SK-N-SH (cell line): ENCODE measurements around the gene TBC1D8. TPM values are rescaled to one million over a fixed set of nuclear protein-coding genes. Genes with fewer than 3 reads are reported as not detected.

Source experiments
- CTCF ChIA-PET: fragments of 300-600, 350-600 bp; formaldehyde crosslinking; extraction: SDS; loops from one replicate; lab custom pipeline; 2021; lab: Yijun Ruan, JAX
- POLR2A ChIA-PET: fragments of 350-600 bp; sonication (Branson Sonifier 250); formaldehyde crosslinking; extraction: SDS; loops from one replicate; lab custom pipeline; 2020; ENCODE audit warnings: antibody characterized with exemption, inconsistent platforms; lab: Yijun Ruan, JAX
- DNase-seq: peaks from one replicate; pipeline ENCODE4 v3.0.0; 2012
- H2AFZ ChIP-seq: fragments of 200-600 bp; sonication (generic); 2 replicates; pipeline ENCODE4 v1.8.1; 2016; ENCODE audit warnings: antibody characterized with exemption, mild to moderate bottlenecking, low read depth
- H3F3A ChIP-seq: fragments of 200-600 bp; sonication (generic); replicated peaks from 2 replicates; pipeline ENCODE3; 2016; ENCODE audit warnings: antibody characterized with exemption, mild to moderate bottlenecking; ENCODE audit not compliant: insufficient read depth
- H3K27ac ChIP-seq, 2 experiments: fragments of 200-500 bp in 1 of 2; fragments of 200-600 bp in 1 of 2; sonication (Bioruptor generic) in 1 of 2; sonication (generic), shearing (Covaris generic) in 1 of 2; 2 replicates each; pipeline versions ENCODE4 v1.5.1 to v1.6.1; 2014 to 2016; ENCODE audit warnings: low read depth in 2 of 2, inconsistent platforms in 1 of 2, low read length in 1 of 2, mild to moderate bottlenecking in 1 of 2, mixed read lengths in 1 of 2
- H3K27me3 ChIP-seq: fragments of 200-600 bp; sonication (generic), shearing (Covaris generic); 2 replicates; pipeline ENCODE4 v1.6.1; 2016; ENCODE audit warnings: mixed run types; ENCODE audit not compliant: insufficient read depth
- H3K36me3 ChIP-seq, 2 experiments: fragments of 200-500 bp in 1 of 2; fragments of 200-600 bp in 1 of 2; sonication (Bioruptor generic) in 1 of 2; sonication (generic) in 1 of 2; replicated peaks in 1 of 2; 2 replicates each; pipeline versions ENCODE3 to v1.5.1; 2014 to 2016; ENCODE audit warnings: low read length in 1 of 2, mild to moderate bottlenecking in 1 of 2; ENCODE audit not compliant: insufficient read depth in 2 of 2, control insufficient read depth in 1 of 2
- H3K4me1 ChIP-seq, 2 experiments: fragments of 200-500 bp in 1 of 2; fragments of 200-600 bp in 1 of 2; sonication (Bioruptor generic) in 1 of 2; sonication (generic), shearing (Covaris generic) in 1 of 2; 2 replicates each; pipeline versions ENCODE4 v1.5.1 to v1.6.1; 2014 to 2016; ENCODE audit warnings: low read depth in 1 of 2, low read length in 1 of 2, mixed run types in 1 of 2; ENCODE audit not compliant: insufficient read depth in 2 of 2, control insufficient read depth in 1 of 2
- H3K4me2 ChIP-seq: fragments of 200-600 bp; sonication (generic), shearing (Covaris generic); 2 replicates; pipeline ENCODE4 v1.6.1; 2017; ENCODE audit warnings: mixed run types
- H3K4me3 ChIP-seq, 2 experiments: fragments of 200-500 bp in 1 of 2; fragments of 200-600 bp in 1 of 2; sonication (Bioruptor generic) in 1 of 2; sonication (generic), shearing (Covaris generic) in 1 of 2; 2 replicates each; pipeline versions ENCODE4 v1.5.1 to v1.8.1; 2014 to 2016; ENCODE audit warnings: low read depth in 2 of 2, inconsistent platforms in 1 of 2, low read length in 1 of 2, mild to moderate bottlenecking in 1 of 2, mixed read lengths in 1 of 2, moderate library complexity in 1 of 2
- H3K79me2 ChIP-seq: fragments of 200-600 bp; sonication (generic); 2 replicates; pipeline ENCODE4 v1.8.1; 2017; ENCODE audit warnings: mild to moderate bottlenecking; ENCODE audit not compliant: insufficient read depth
- H3K9ac ChIP-seq: fragments of 200-600 bp; sonication (generic); 2 replicates; pipeline ENCODE4 v1.6.1; 2017; ENCODE audit warnings: mixed run types
- H3K9me2 ChIP-seq: fragments of 200-600 bp; sonication (generic); 2 replicates; pipeline ENCODE4 v1.6.1; 2017; ENCODE audit warnings: mixed run types
- H3K9me3 ChIP-seq: fragments of 200-600 bp; sonication (generic); 2 replicates; pipeline ENCODE4 v1.6.1; 2017; ENCODE audit warnings: mixed run types, mild to moderate bottlenecking, moderate library complexity
- H4K20me1 ChIP-seq: fragments of 200-600 bp; sonication (generic); 2 replicates; pipeline ENCODE4 v1.6.1; 2017; ENCODE audit warnings: mild to moderate bottlenecking, mixed run types; ENCODE audit not compliant: insufficient read depth
- CHD2 ChIP-seq: fragments of 150-350 bp; IDR thresholded peaks from 2 replicates; pipeline ENCODE4 v1.6.1; 2018; ENCODE audit warnings: low read length; ENCODE audit not compliant: partially characterized antibody
- EP300 ChIP-seq, 2 experiments: IDR thresholded peaks; 2 replicates each; pipeline versions ENCODE4 v1.4.0 to v1.6.1; 2012; ENCODE audit warnings: borderline replicate concordance in 1 of 2, low read depth in 1 of 2, low read length in 1 of 2
- EZH2phosphoT487 ChIP-seq: fragments of 200-600 bp; sonication (generic); IDR thresholded peaks from 2 replicates; pipeline ENCODE4 v1.6.1; 2017; ENCODE audit warnings: low read depth, mixed run types, mild to moderate bottlenecking, antibody characterized with exemption, moderate library complexity, borderline replicate concordance
- FOXM1 ChIP-seq: IDR thresholded peaks from 2 replicates; pipeline ENCODE4 v1.4.0; 2012; ENCODE audit warnings: low read depth, mild to moderate bottlenecking
- GABPA ChIP-seq: IDR thresholded peaks from 2 replicates; pipeline ENCODE4 v1.4.0; 2012; ENCODE audit warnings: low read depth, mild to moderate bottlenecking
- GATA2 ChIP-seq: sonication (generic); formaldehyde crosslinking; IDR thresholded peaks from 2 replicates; pipeline ENCODE4 v1.5.0; 2020; ENCODE audit warnings: mild to moderate bottlenecking, missing genetic modification reagents
- JUND ChIP-seq: IDR thresholded peaks from 2 replicates; pipeline ENCODE4 v1.4.0; 2012
- MXI1 ChIP-seq: IDR thresholded peaks from 2 replicates; pipeline ENCODE4 v1.6.1; 2012; ENCODE audit warnings: mild to moderate bottlenecking, low read depth, low read length, improper control_type of control experiment
- POLR2AphosphoS5 ChIP-seq: IDR thresholded peaks from 2 replicates; pipeline ENCODE4 v1.6.1; 2012; ENCODE audit warnings: low read depth, low read length
- RAD21 ChIP-seq: IDR thresholded peaks from 2 replicates; pipeline ENCODE4 v1.6.1; 2012; ENCODE audit warnings: mild to moderate bottlenecking, low read length
- RCOR1 ChIP-seq: fragments of 150-350 bp; IDR thresholded peaks from 2 replicates; pipeline ENCODE4 v1.6.1; 2017; ENCODE audit warnings: antibody characterized with exemption, low read length
- REST ChIP-seq: IDR thresholded peaks from 2 replicates; pipeline ENCODE4 v1.6.1; 2012; ENCODE audit warnings: mild to moderate bottlenecking, low read depth, low read length, moderate library complexity
- SIN3A ChIP-seq: IDR thresholded peaks from 2 replicates; pipeline ENCODE4 v1.6.1; 2012; ENCODE audit warnings: low read depth, mild to moderate bottlenecking, low read length, moderate library complexity, borderline replicate concordance
- SMC3 ChIP-seq: IDR thresholded peaks from 2 replicates; pipeline ENCODE4 v1.6.1; 2012; ENCODE audit warnings: low read depth, low read length, improper control_type of control experiment
- TAF1 ChIP-seq: IDR thresholded peaks from 2 replicates; pipeline ENCODE4 v1.6.1; 2012; ENCODE audit warnings: low read depth, mild to moderate bottlenecking, low read length, moderate library complexity, borderline replicate concordance
- TCF12 ChIP-seq: IDR thresholded peaks from 2 replicates; pipeline ENCODE4 v1.4.0; 2012
- YY1 ChIP-seq: IDR thresholded peaks from 2 replicates; pipeline ENCODE4 v1.4.0; 2012; ENCODE audit warnings: low read depth, mild to moderate bottlenecking
- WGBS: methylation state at CpG from one replicate; pipeline ENCODE4 v1.1.6; 2017; ENCODE audit warnings: low lambda C conversion rate; 5-methylcytosine and 5-hydroxymethylcytosine counted together
- polyA plus RNA-seq, 3 experiments: library from polyadenylated mRNA; depleted of rRNA; stranded (reverse); fragments of >200 nt; gene quantifications; 2 replicates each; pipeline ENCODE4 v1.2.3, GENCODE V29; 2012
- TF ChIP-seq, protein P1 (sequence below): IDR thresholded peaks from 2 replicates; pipeline ENCODE4 v1.4.0; 2012; ENCODE audit warnings: low read depth
- TF ChIP-seq, protein P2 (sequence below): IDR thresholded peaks from 2 replicates; pipeline ENCODE4 v1.4.0; 2012; ENCODE audit warnings: low read depth, borderline replicate concordance
- TF ChIP-seq, protein P3 (sequence below): IDR thresholded peaks from 2 replicates; pipeline ENCODE4; 2012
- TF ChIP-seq, protein P4 (sequence below): fragments of 150-350 bp; IDR thresholded peaks from 2 replicates; pipeline ENCODE4 v1.6.1; 2016; ENCODE audit warnings: mild to moderate bottlenecking, low read depth, low read length

TBC1D8 gene
- polyA plus RNA-seq, 1 of the 3 experiments (the other 2 are of a cell fraction): 5.3 TPM

GRCh38 chr2:101040761-101041160 lies 110.4 kb downstream of the TBC1D8 start:
- H3K4me2 ChIP-seq: no peak overlapping the region
- no peaks in the 10 kb centered on the region for H3K79me2 ChIP-seq
- H3K4me3 ChIP-seq: no peak overlapping the region
- no peak overlapping the region for H2AFZ ChIP-seq
- no peaks in the 10 kb centered on the region for H4K20me1 ChIP-seq
- WGBS: 75% methylated on average over 6 of the region's 6 CpGs
- peak; percentile 73 for TF ChIP-seq RCOR1
- TF ChIP-seq POLR2AphosphoS5: no peak
- TF ChIP-seq GABPA: no peak
- TF ChIP-seq RAD21: no peak
- peak in 1 of 2 experiments; percentile 56; a peak in 2 of 4 replicates for TF ChIP-seq EP300 (IDR thresholded peaks at IDR 0.05; ENCODE audit: borderline replicate concordance in 1 of 2, low read depth in 1 of 2, low read length in 1 of 2)
- peak; percentile 85 for TF ChIP-seq MXI1
- peak; percentile 31; the same call in 1 of the 2 replicates for TF ChIP-seq TCF12
- TF ChIP-seq CHD2: peak; percentile 33
- no peak overlapping the region for H3K9ac ChIP-seq
- H3F3A ChIP-seq: no peaks in the 10 kb centered on the region
- POLR2A ChIA-PET: no interaction called here
- peak; percentile 50 for DNase-seq
- H3K27ac ChIP-seq: peak overlapping the region in 1 of 2 experiments; percentile 84; a peak in 2 of 4 replicates
- no peaks in the 10 kb centered on the region for H3K9me3 ChIP-seq
- peaks cover 0 to 21% of the 10 kb centered on the region in 2 experiments; a peak in 2 of 4 replicates for H3K4me1 ChIP-seq
- H3K36me3 ChIP-seq: peaks cover 0 to 4% of the 10 kb centered on the region in 2 experiments
- CTCF ChIA-PET: interaction anchor here (1.3 to 1.7 kb wide), 3 partner anchors 10 to 112 kb away, joined by 3 to 11 read pairs (median 6); partner anchors contain the start of gene TBC1D8
- H3K27me3 ChIP-seq: no peaks in the 10 kb centered on the region
- no peaks in the 10 kb centered on the region for H3K9me2 ChIP-seq

- no peak overlapping the region for H2AFZ ChIP-seq
- peak overlapping the region in 1 of 2 experiments; percentile 39; a peak in 2 of 4 replicates for H3K27ac ChIP-seq
- peaks cover 0 to 4% of the 10 kb centered on the region in 2 experiments for H3K36me3 ChIP-seq
- no peaks in the 10 kb centered on the region for H3K79me2 ChIP-seq
- no peak overlapping the region for H3K9ac ChIP-seq
- H3K4me2 ChIP-seq: no peak overlapping the region
- H3K9me2 ChIP-seq: no peaks in the 10 kb centered on the region
- ChIA-PET CTCF (interaction anchor here (1.2 to 1.7 kb wide), 4 partner anchors 11 to 149 kb away, joined by 3 to 11 read pairs (median 6); partner anchors contain the start of gene TBC1D8), POLR2A (no interaction called here)
- H3K27me3 ChIP-seq: no peaks in the 10 kb centered on the region
- H3F3A ChIP-seq: no peaks in the 10 kb centered on the region
- WGBS: 98% methylated on average over 13 of the region's 13 CpGs
- H3K4me3 ChIP-seq: no peak overlapping the region
- no peak for DNase-seq
- H3K4me1 ChIP-seq: peaks cover 0 to 21% of the 10 kb centered on the region in 2 experiments; a peak in 2 of 4 replicates
- H3K9me3 ChIP-seq: no peaks in the 10 kb centered on the region
- no peaks in the 10 kb centered on the region for H4K20me1 ChIP-seq
- TF ChIP-seq TAF1 (no peak), GATA2 (no peak), SIN3A (no peak), EZH2phosphoT487 (no peak), GABPA (no peak), JUND (no peak), FOXM1 (no peak), YY1 (no peak), REST (no peak), SMC3 (no peak), MXI1 (no peak)
- TF ChIP-seq, protein P1, sequence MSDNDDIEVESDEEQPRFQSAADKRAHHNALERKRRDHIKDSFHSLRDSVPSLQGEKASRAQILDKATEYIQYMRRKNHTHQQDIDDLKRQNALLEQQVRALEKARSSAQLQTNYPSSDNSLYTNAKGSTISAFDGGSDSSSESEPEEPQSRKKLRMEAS: no peak
- TF ChIP-seq, protein P2, sequence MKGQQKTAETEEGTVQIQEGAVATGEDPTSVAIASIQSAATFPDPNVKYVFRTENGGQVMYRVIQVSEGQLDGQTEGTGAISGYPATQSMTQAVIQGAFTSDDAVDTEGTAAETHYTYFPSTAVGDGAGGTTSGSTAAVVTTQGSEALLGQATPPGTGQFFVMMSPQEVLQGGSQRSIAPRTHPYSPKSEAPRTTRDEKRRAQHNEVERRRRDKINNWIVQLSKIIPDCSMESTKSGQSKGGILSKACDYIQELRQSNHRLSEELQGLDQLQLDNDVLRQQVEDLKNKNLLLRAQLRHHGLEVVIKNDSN: no peak
- TF ChIP-seq, protein P3, sequence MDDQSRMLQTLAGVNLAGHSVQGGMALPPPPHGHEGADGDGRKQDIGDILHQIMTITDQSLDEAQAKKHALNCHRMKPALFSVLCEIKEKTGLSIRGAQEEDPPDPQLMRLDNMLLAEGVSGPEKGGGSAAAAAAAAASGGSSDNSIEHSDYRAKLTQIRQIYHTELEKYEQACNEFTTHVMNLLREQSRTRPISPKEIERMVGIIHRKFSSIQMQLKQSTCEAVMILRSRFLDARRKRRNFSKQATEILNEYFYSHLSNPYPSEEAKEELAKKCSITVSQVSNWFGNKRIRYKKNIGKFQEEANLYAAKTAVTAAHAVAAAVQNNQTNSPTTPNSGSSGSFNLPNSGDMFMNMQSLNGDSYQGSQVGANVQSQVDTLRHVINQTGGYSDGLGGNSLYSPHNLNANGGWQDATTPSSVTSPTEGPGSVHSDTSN: no peak
- TF ChIP-seq, protein P4, sequence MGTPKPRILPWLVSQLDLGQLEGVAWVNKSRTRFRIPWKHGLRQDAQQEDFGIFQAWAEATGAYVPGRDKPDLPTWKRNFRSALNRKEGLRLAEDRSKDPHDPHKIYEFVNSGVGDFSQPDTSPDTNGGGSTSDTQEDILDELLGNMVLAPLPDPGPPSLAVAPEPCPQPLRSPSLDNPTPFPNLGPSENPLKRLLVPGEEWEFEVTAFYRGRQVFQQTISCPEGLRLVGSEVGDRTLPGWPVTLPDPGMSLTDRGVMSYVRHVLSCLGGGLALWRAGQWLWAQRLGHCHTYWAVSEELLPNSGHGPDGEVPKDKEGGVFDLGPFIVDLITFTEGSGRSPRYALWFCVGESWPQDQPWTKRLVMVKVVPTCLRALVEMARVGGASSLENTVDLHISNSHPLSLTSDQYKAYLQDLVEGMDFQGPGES: no peak
Measured at GRCh38 chr2:101040072-101040471, 111.1 kb downstream of the TBC1D8 start.
